HepG2 (cell line): Measurements from ENCODE around the gene ARRDC3. TPM values are rescaled to one million over a fixed set of nuclear protein-coding genes. Genes with fewer than 3 reads are reported as not detected.
A peak's percentile ranks its signal among the peaks of the same experiment; 100 is the strongest.

Source experiments
- ARID4A ChIP-seq: sonication (generic); formaldehyde crosslinking; IDR thresholded peaks from 2 replicates; pipeline ENCODE4 v1.5.0; 2020; ENCODE audit warnings: mild to moderate bottlenecking, missing genetic modification reagents, borderline replicate concordance
- HDAC1 ChIP-seq: sonication (generic); formaldehyde crosslinking; IDR thresholded peaks from 2 replicates; pipeline ENCODE4 v1.5.1; 2020; ENCODE audit warnings: mild to moderate bottlenecking, missing genetic modification reagents
- HNF1B ChIP-seq: sonication (generic); formaldehyde crosslinking; IDR thresholded peaks from 2 replicates; pipeline ENCODE4 v1.5.1; 2020; ENCODE audit warnings: mild to moderate bottlenecking, moderate library complexity, missing genetic modification reagents
- JUN ChIP-seq: sonication (generic); formaldehyde crosslinking; IDR thresholded peaks from 2 replicates; pipeline ENCODE4 v1.4.0; 2020; ENCODE audit warnings: mild to moderate bottlenecking, missing genetic modification reagents
- KDM2A ChIP-seq: sonication (generic); formaldehyde crosslinking; IDR thresholded peaks from 2 replicates; pipeline ENCODE4 v1.4.0; 2020; ENCODE audit warnings: low read depth, missing genetic modification reagents, borderline replicate concordance
- MAZ ChIP-seq, 2 experiments: sonication (generic) in 1 of 2; formaldehyde crosslinking in 1 of 2; IDR thresholded peaks; 2 replicates each; pipeline versions ENCODE4 v1.5.0 to v1.6.1; 2012 to 2020; ENCODE audit warnings: low read depth in 2 of 2, mild to moderate bottlenecking in 2 of 2, borderline replicate concordance in 1 of 2, improper control_type of control experiment in 1 of 2, low read length in 1 of 2, missing genetic modification reagents in 1 of 2, moderate library complexity in 1 of 2
- MLX ChIP-seq: IDR thresholded peaks from 2 replicates; pipeline ENCODE4 v1.6.1; 2016
- MXD1 ChIP-seq: sonication (generic); formaldehyde crosslinking; IDR thresholded peaks from 2 replicates; pipeline ENCODE4 v1.4.0; 2020; ENCODE audit warnings: mild to moderate bottlenecking, missing genetic modification reagents
- NONO ChIP-seq, 2 experiments: fragments of 450-650 bp in 1 of 2; sonication (generic) in 1 of 2; formaldehyde crosslinking in 1 of 2; IDR thresholded peaks in 1 of 2; conservative IDR thresholded peaks in 1 of 2; 2 replicates each; pipeline versions ENCODE4 v1.6.1 to v1.8.0; 2017 to 2022; ENCODE audit warnings: mild to moderate bottlenecking in 1 of 2, missing genetic modification reagents in 1 of 2, moderate library complexity in 1 of 2
- PHF20 ChIP-seq: sonication (generic); formaldehyde crosslinking; IDR thresholded peaks from 2 replicates; pipeline ENCODE4 v1.5.0; 2020; ENCODE audit warnings: mild to moderate bottlenecking, missing genetic modification reagents
- POLR2A ChIP-seq, 2 experiments: IDR thresholded peaks; 2 replicates each; pipeline ENCODE4 v1.6.1; 2011; ENCODE audit warnings: low read depth in 2 of 2, low read length in 2 of 2, mild to moderate bottlenecking in 1 of 2, moderate library complexity in 1 of 2; ENCODE audit not compliant: insufficient read depth in 1 of 2
- RFXAP ChIP-seq: sonication (generic); formaldehyde crosslinking; IDR thresholded peaks from 2 replicates; pipeline ENCODE4 v1.4.0; 2020; ENCODE audit warnings: missing genetic modification reagents, borderline replicate concordance
- SKI ChIP-seq: fragments of 450-650 bp; IDR thresholded peaks from one replicate; pipeline ENCODE4 v1.6.1; 2018; ENCODE audit warnings: mild to moderate bottlenecking; ENCODE audit not compliant: partially characterized antibody
- SP2 ChIP-seq: sonication (generic); formaldehyde crosslinking; IDR thresholded peaks from 2 replicates; pipeline ENCODE4 v1.5.1; 2020; ENCODE audit warnings: mild to moderate bottlenecking, missing genetic modification reagents
- ZNF513 ChIP-seq: sonication (generic); formaldehyde crosslinking; conservative IDR thresholded peaks from 2 replicates; pipeline ENCODE4 v1.5.0; 2020; ENCODE audit warnings: missing genetic modification reagents
- ZNF615 ChIP-seq: sonication (generic); formaldehyde crosslinking; IDR thresholded peaks from 2 replicates; pipeline ENCODE4 v1.5.0; 2020; ENCODE audit warnings: mild to moderate bottlenecking, missing genetic modification reagents, borderline replicate concordance
- ZNF83 ChIP-seq: sonication (generic); formaldehyde crosslinking; IDR thresholded peaks from 2 replicates; pipeline ENCODE4 v1.4.0; 2020; ENCODE audit warnings: missing genetic modification reagents, mild to moderate bottlenecking, borderline replicate concordance
- ZNF839 ChIP-seq: sonication (generic); formaldehyde crosslinking; IDR thresholded peaks from 2 replicates; pipeline ENCODE4 v1.4.0; 2020; ENCODE audit warnings: missing genetic modification reagents, mild to moderate bottlenecking, borderline replicate concordance
- polyA plus RNA-seq, 8 experiments: library from polyadenylated mRNA; depleted of rRNA in 3 of 8; stranded (reverse) in 7 of 8; unstranded in 1 of 8; fragments of >200 nt; fragmentation: Illumina TruSeq in 4 of 8; extraction: Trizol in 4 of 8; gene quantifications; 2 replicates each; pipeline versions ENCODE4 v1.2.1 to v1.2.3, GENCODE V29; 2011 to 2016; ENCODE audit warnings: low read depth in 4 of 8, missing spikeins in 1 of 8, mixed read lengths in 1 of 8; ENCODE audit not compliant: insufficient read depth in 1 of 8
- total RNA-seq, 5 experiments: library from RNA; depleted of rRNA; stranded (reverse); fragments of >200 nt; fragmentation: Illumina TruSeq; extraction: Trizol; gene quantifications; 2 replicates each; pipeline ENCODE4 v1.2.3, GENCODE V29; 2016; ENCODE audit warnings: low read depth in 1 of 5

Gene ARRDC3
- total and polyA plus RNA-seq, 2 of the 13 experiments (the other 11 are each of a cell fraction or from before 2014, with no cell fraction given), result 3.4 to 24.4 TPM

- TF ChIP-seq POLR2A (IDR thresholded peaks at IDR 0.05; ENCODE audit: insufficient read depth in 1 of 2, low read depth in 2 of 2, low read length in 2 of 2) (peak; percentile 41 to 81; a peak in 3 of 4 replicates), MLX (CRISPR knock-in tag) (no peak), NONO (IDR thresholded peaks at IDR 0.05) (no peak), NONO (CRISPR knock-in tag; conservative IDR thresholded peaks at IDR 0.05) (0 out of 2 replicates have a peak, but pooled peaks have one; percentile 35), ARID4A (CRISPR knock-in tag) (peak; percentile 71), MAZ (IDR thresholded peaks at IDR 0.05; ENCODE audit: borderline replicate concordance, low read depth, low read length) (0 out of 2 replicates have a peak, but pooled peaks have one; percentile 28), MAZ (CRISPR knock-in tag; IDR thresholded peaks at IDR 0.05; ENCODE audit: low read depth) (peak; percentile 5; the same call in 1 of the 2 replicates), ZNF513 (CRISPR knock-in tag) (no peak), HDAC1 (CRISPR knock-in tag) (peak; percentile 48; the same call in 1 of the 2 replicates), ZNF839 (CRISPR knock-in tag) (no peak), SP2 (CRISPR knock-in tag) (peak; percentile 49), SKI (peak; percentile 17), RFXAP (CRISPR knock-in tag) (peak; percentile 99), PHF20 (CRISPR knock-in tag) (no peak), KDM2A (0 out of 2 replicates have a peak, but pooled peaks have one; percentile 45), ZNF83 (no peak), ZNF615 (CRISPR knock-in tag) (no peak), HNF1B (CRISPR knock-in tag) (peak; percentile 56; the same call in 1 of the 2 replicates), JUN (CRISPR knock-in tag) (no peak), MXD1 (CRISPR knock-in tag) (0 out of 2 replicates have a peak, but pooled peaks have one; percentile 1)
These were observed 2.5 kb downstream of the ARRDC3 start (continued) for GRCh38 chr5:91380491-91381238.
